Stomach (tissue), 4 donors: ENCODE measurements around the gene RELB.

ENCODE experiments used
- EP300 ChIP-seq: sonication (generic); formaldehyde crosslinking; IDR thresholded peaks from one replicate; pipeline ENCODE4 v1.6.1; 2017; ENCODE audit warnings: antibody characterized with exemption
- POLR2A ChIP-seq, 4 donors: fragments of 450-650 bp; IDR thresholded peaks; one replicate each; pipeline ENCODE4 v1.6.1; 2016; ENCODE audit warnings: antibody characterized with exemption in 4 of 4, control low read depth in 2 of 4, mild to moderate bottlenecking in 1 of 4, moderate library complexity in 1 of 4
- POLR2AphosphoS5 ChIP-seq, 3 donors: sonication (generic); formaldehyde crosslinking; IDR thresholded peaks; one replicate each; pipeline ENCODE4 v1.6.1; 2016; ENCODE audit warnings: antibody characterized with exemption in 3 of 3
- TF ChIP-seq, protein P1 (sequence below), 7 experiments: fragments of 450-650 bp in 4 of 7; fragments of 200-600 bp in 3 of 7; sonication (generic) in 3 of 7; IDR thresholded peaks; one replicate each; pipeline ENCODE4 v1.5.1; 2016 to 2019; ENCODE audit warnings: antibody characterized with exemption in 7 of 7, control low read depth in 2 of 7, mild to moderate bottlenecking in 1 of 7

DNA sequence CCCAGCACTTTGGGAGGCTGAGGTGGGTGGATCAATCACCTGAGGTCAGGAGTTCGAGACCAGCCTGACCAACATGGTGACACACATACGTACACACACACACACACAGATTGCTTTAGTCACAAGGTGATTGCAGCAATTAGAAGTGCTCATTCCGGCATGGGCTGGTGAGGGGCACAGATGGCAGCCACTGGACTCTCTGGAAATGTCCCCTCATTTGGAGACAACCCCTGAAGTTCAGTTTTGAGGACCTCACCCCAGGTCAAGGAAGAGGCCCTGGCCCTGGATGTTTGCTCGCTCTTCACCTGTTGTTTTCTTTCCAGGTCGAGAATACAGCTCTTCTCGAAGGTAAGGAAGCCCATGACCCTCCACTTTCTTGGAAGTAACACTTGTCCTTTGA lies 69.0 kb downstream of the RELB start:
- TF ChIP-seq, protein P1, sequence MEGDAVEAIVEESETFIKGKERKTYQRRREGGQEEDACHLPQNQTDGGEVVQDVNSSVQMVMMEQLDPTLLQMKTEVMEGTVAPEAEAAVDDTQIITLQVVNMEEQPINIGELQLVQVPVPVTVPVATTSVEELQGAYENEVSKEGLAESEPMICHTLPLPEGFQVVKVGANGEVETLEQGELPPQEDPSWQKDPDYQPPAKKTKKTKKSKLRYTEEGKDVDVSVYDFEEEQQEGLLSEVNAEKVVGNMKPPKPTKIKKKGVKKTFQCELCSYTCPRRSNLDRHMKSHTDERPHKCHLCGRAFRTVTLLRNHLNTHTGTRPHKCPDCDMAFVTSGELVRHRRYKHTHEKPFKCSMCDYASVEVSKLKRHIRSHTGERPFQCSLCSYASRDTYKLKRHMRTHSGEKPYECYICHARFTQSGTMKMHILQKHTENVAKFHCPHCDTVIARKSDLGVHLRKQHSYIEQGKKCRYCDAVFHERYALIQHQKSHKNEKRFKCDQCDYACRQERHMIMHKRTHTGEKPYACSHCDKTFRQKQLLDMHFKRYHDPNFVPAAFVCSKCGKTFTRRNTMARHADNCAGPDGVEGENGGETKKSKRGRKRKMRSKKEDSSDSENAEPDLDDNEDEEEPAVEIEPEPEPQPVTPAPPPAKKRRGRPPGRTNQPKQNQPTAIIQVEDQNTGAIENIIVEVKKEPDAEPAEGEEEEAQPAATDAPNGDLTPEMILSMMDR (IDR thresholded peaks at IDR 0.05), result no peak
- no peak for TF ChIP-seq POLR2A (IDR thresholded peaks at IDR 0.05)
- no peak for TF ChIP-seq POLR2AphosphoS5 (IDR thresholded peaks at IDR 0.05)
- no peak for TF ChIP-seq EP300
